ENCODE measurements around the gene YY1. TPM values are rescaled to one million over a fixed set of nuclear protein-coding genes. Genes with fewer than 3 reads are reported as not detected.
"Not testable (repeated sequence)": the region's sequence is repeated elsewhere in the genome, so short reads cannot be mapped to it uniquely, and the experiment has no call there.

Gene YY1
- total RNA-seq, 1 experiment from 2014 or later: 83.1 TPM

GRCh38 chr14:100225169-100225568 lies 13.8 kb upstream of the YY1 start (continued):
- TF ChIP-seq NR1H2 (CRISPR knock-in tag; IDR thresholded peaks at IDR 0.05) (no peak), ZNF263 (CRISPR knock-in tag; IDR thresholded peaks at IDR 0.05; ENCODE audit: low read depth) (no peak)

GRCh38 chr14:100230361-100230760 lies 8.6 kb upstream of the YY1 start:
- H3K9me3 Mint-ChIP-seq: no peaks in the 10 kb centered on the region
- H3K27ac Mint-ChIP-seq: peak overlapping the region; percentile 34; the same call in 1 of the 2 replicates
- no peaks in the 10 kb centered on the region for H3K27me3 Mint-ChIP-seq (ENCODE audit: low read depth)
- ChIA-PET POLR2A (no interaction called here), CTCF (no interaction called here)
- peaks cover 19% of the 10 kb centered on the region for H3K4me1 Mint-ChIP-seq
- TF ChIP-seq AR (CRISPR knock-in tag; IDR thresholded peaks at IDR 0.05): no peak
- no peak for TF ChIP-seq ZNF263 (CRISPR knock-in tag; IDR thresholded peaks at IDR 0.05; ENCODE audit: low read depth)
- no peak for TF ChIP-seq ESRRA (CRISPR knock-in tag; IDR thresholded peaks at IDR 0.05; ENCODE audit: borderline replicate concordance)
- no peak for TF ChIP-seq NR2C2 (CRISPR knock-in tag; IDR thresholded peaks at IDR 0.05)
- no peak for TF ChIP-seq ZNF416 (CRISPR knock-in tag; IDR thresholded peaks at IDR 0.05)
- no peak for TF ChIP-seq AFF4 (CRISPR knock-in tag; IDR thresholded peaks at IDR 0.05; ENCODE audit: borderline replicate concordance)
- TF ChIP-seq ATF1 (CRISPR knock-in tag; IDR thresholded peaks at IDR 0.05): no peak
- TF ChIP-seq NR1H2 (CRISPR knock-in tag; IDR thresholded peaks at IDR 0.05): no peak
- no peak for TF ChIP-seq NFYB (CRISPR knock-in tag; conservative IDR thresholded peaks at IDR 0.05; ENCODE audit: low read depth)
- no peak for TF ChIP-seq PRRX2 (CRISPR knock-in tag; IDR thresholded peaks at IDR 0.05)
- no peak for TF ChIP-seq OVOL2 (CRISPR knock-in tag; IDR thresholded peaks at IDR 0.05; ENCODE audit: borderline replicate concordance)
- TF ChIP-seq ZNF317 (CRISPR knock-in tag; IDR thresholded peaks at IDR 0.05; ENCODE audit: borderline replicate concordance, low read depth): no peak
- no peak for TF ChIP-seq ATF2 (CRISPR knock-in tag; IDR thresholded peaks at IDR 0.05; ENCODE audit: borderline replicate concordance, low read depth)
- TF ChIP-seq TEAD1 (CRISPR knock-in tag; IDR thresholded peaks at IDR 0.05): no peak
- no peak for ATAC-seq
- DNase-seq (ENCODE audit: low spot score): no peak
- H3K36me3 Mint-ChIP-seq: peaks cover 3% of the 10 kb centered on the region; the same call in 1 of the 2 replicates
- no peak overlapping the region for H3K4me3 Mint-ChIP-seq

GRCh38 chr14:100234511-100234910 lies 4.4 kb upstream of the YY1 start:
- H3K9me3 Mint-ChIP-seq: no peaks in the 10 kb centered on the region
- ChIA-PET CTCF (interaction anchor here (1.8 to 4.7 kb wide), 3 partner anchors 12 to 79 kb away, joined by 4 to 19 read pairs (median 16); no protein-coding TSS in a partner anchor), POLR2A (no interaction called here)
- 0 out of 2 replicates have a peak overlapping the region, but pooled peaks have one; percentile 84 for H3K27ac Mint-ChIP-seq
- no peak overlapping the region for H3K4me3 Mint-ChIP-seq
- H3K27me3 Mint-ChIP-seq (ENCODE audit: low read depth): no peaks in the 10 kb centered on the region
- no peak for TF ChIP-seq ATF3 (CRISPR knock-in tag; conservative IDR thresholded peaks at IDR 0.05)
- no peak for TF ChIP-seq ZNF512 (CRISPR knock-in tag; IDR thresholded peaks at IDR 0.05; ENCODE audit: borderline replicate concordance)
- TF ChIP-seq ATF2 (CRISPR knock-in tag; IDR thresholded peaks at IDR 0.05; ENCODE audit: borderline replicate concordance, low read depth): no peak
- H3K36me3 Mint-ChIP-seq: peaks cover 5% of the 10 kb centered on the region; the same call in 1 of the 2 replicates
- no peak for DNase-seq (ENCODE audit: low spot score)
- peaks cover 35% of the 10 kb centered on the region for H3K4me1 Mint-ChIP-seq
- ATAC-seq: no peak

GRCh38 chr14:100236271-100236818 lies 2.6 kb upstream of the YY1 start:
- not testable (repeated sequence) for H3K27me3 Mint-ChIP-seq (ENCODE audit: low read depth); ATAC-seq; H3K9me3 Mint-ChIP-seq; DNase-seq (ENCODE audit: low spot score)
- ChIA-PET POLR2A (interaction anchor here (0.6 to 2.0 kb wide), 3 partner anchors 14 to 15 kb away, joined by 3 to 5 read pairs (median 3); no protein-coding TSS in a partner anchor), CTCF (interaction anchor here (0.6 to 4.7 kb wide), 6 partner anchors 10 to 296 kb away, joined by 4 to 19 read pairs (median 6); no protein-coding TSS in a partner anchor)
- Mint-ChIP-seq H3K4me1 (peaks cover 37% of the 10 kb centered on the region), H3K36me3 (peaks cover 12% of the 10 kb centered on the region), H3K4me3 (peak overlapping the region; percentile 87), H3K27ac (peak overlapping the region; percentile 97)
